NCI-H69 (cell line): ENCODE results near the gene HSPA6.
"Not testable (repeated sequence)": the region's sequence is repeated elsewhere in the genome, so short reads cannot be mapped to it uniquely, and the experiment has no call there.

ENCODE experiments used
- DNase-seq: peaks from one replicate; lab custom pipeline; 2025; lab: John Stamatoyannopoulos, UW

Gene HSPA6

DNA sequence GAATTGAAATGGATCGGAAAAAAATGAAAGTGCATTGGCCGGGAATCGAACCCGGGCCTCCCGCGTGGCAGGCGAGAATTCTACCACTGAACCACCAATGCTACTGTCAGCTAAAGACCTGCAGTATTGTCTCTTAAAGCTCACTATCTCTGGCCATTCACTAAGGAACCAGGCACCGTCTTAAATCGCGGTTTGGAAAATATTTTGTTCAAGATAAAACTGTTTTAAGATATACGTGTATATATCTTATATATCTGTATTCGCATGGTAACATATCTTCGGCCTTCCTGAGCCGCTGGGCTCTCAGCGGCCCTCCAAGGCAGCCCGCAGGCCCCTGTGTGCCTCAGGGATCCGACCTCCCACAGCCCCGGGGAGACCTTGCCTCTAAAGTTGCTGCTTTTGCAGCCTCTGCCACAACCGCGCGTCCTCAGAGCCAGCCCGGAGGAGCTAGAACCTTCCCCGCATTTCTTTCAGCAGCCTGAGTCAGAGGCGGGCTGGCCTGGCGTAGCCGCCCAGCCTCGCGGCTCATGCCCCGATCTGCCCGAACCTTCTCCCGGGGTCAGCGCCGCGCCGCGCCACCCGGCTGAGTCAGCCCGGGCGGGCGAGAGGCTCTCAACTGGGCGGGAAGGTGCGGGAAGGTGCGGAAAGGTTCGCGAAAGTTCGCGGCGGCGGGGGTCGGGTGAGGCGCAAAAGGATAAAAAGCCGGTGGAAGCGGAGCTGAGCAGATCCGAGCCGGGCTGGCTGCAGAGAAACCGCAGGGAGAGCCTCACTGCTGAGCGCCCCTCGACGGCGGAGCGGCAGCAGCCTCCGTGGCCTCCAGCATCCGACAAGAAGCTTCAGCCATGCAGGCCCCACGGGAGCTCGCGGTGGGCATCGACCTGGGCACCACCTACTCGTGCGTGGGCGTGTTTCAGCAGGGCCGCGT lies at the start of gene HSPA6:
TSS of gene HSPA6 (plus strand) at position 724 of the 925 bp plus-strand sequence. CDS start at position 843, 119 bp downstream.
- DNase-seq, result peak; percentile 57

DNA sequence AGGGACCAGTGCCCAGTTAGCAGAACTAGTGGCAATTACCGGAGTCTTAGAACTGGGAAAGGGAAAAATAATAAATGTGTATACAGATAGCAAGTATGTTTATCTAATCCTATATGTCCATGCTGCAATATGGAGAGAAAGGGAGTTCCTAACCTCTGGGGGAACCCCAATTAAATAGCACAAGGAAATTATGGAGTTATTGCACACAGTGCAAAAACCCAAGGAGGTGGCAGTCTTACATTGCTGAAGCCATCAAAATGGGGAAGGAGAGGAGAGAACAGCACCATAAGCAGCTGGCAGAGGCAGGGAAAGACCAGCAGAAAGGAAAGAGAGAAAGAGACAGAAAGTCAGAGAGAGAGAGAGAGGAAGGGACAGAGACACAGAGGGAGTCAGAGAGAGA lies 46.6 kb upstream of the HSPA6 start:
- DNase-seq, result not testable (repeated sequence)

GRCh38 chr1:161478985-161479384 lies 45.4 kb upstream of the HSPA6 start:
- DNase-seq, result no peak

DNA sequence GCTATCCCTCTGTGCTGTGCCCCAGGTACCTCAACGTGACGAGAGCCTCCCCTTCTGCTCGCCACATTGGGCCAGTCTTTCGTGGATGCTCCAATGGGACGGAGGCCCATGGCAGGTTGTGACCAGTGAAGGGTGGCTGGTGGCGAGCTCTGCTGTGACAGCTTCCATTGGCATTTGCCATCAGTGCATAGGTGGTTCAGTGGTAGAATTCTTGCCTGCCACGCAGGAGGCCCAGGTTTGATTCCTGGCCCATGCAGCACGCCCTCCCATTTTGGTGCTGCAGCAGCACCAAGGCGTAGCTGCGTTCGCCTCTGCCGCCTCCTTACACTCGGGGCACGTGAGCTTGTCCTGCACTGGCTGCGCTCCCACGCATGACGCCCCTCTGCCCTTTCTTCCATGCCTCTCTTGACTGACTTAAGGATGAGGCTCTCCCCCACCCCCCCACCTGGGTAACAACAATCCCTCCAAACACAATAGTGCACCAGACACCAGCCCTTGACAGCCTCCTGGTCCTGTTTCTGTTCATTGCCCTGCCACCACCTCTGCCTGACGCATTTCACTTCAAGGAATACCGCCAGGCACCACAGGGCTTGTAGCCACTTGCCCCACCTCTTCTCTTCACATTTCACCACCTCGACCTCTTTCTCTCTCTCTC lies 43.8 kb upstream of the HSPA6 start:
- peak; percentile 34 for DNase-seq

GRCh38 chr1:161481624-161482392 lies 42.5 kb upstream of the HSPA6 start:
- DNase-seq, result no peak

DNA sequence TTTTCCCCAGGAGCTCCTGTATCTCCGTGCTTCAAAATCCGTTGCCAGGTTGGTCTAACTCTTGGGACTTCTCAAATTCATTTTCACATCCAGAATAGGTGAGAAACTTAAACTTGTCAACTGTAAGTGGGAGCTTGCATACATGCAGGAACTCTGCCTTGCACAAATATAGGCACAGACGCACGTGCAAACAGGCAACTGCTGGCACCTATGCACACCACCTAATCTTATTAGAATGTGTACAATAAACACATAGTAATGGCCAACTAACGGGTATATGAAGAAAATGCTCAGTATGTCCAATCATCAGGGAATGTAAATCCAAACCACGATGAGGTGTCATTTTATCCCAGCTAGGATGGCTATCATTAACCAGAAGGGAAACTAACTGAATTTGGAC lies 41.7 kb upstream of the HSPA6 start:
- no peak for DNase-seq

DNA sequence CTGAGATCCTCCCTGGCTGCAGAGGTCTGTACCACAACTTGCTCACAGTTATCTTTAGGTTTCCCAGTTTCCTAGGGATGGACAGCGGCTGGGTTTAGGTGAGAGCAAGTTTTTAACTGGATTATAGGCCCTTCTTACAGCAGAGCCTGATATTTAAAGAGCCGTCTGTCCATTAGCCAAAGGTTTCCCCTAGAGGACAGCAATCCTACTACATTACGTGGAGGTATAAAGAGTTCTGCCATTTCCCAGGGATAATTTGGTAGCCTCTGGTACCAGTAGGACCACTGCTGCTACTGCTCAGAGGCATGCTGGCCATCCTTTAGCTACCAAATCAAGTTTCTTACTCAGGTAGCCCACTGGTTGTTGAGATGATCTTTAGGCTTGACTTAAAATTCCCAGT lies 41.0 kb upstream of the HSPA6 start:
- no peak for DNase-seq

DNA sequence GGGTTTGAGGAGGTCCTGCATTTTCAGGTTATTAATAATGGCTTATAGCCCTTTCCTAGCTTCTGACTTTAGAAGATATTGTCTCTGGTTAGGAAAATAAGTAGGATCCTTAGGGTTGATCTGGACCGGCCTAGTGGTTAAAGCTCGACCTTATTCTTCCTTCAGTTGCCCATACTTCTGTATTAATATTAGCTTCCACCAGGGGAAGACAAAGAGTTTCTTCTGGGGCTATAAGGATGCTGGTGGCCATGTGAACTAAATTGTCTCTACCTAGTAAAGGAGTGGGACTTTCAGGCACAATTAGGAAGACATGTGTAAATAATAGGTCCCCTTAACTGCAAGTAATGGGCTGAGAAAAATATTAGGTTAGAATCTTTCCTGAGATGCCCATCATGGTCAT lies 39.7 kb upstream of the HSPA6 start:
- DNase-seq, result no peak

GRCh38 chr1:161486806-161487741 lies 37.3 kb upstream of the HSPA6 start:
- peak; percentile 44 for DNase-seq

GRCh38 chr1:161491472-161491871 lies 32.9 kb upstream of the HSPA6 start:
- DNase-seq, result no peak

DNA sequence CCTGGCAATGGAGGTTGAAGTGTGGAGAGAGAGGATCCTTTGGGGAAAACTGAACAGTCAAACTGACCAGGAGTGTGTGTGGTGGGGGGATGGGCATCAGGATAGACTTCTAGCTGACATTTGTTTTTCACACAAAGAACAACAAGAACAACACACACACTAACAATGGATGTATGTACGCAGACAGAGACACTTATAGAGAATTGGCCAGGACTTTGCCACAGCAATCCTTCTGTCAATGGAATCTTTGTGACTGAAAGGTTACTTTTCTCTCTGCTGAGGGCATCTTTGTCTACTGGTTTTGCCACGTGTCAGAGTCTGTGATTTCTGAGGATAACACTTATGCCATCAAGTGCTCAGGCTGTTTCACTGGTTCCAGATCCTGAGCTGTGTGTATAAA lies 31.5 kb upstream of the HSPA6 start:
- no peak for DNase-seq

GRCh38 chr1:161494091-161494735 lies 30.1 kb upstream of the HSPA6 start:
- no peak for DNase-seq

- no peak for DNase-seq
Observed at GRCh38 chr1:161495490-161495889, 28.9 kb upstream of the HSPA6 start.

GRCh38 chr1:161497961-161498360 lies 26.4 kb upstream of the HSPA6 start:
- DNase-seq, result no peak

DNA sequence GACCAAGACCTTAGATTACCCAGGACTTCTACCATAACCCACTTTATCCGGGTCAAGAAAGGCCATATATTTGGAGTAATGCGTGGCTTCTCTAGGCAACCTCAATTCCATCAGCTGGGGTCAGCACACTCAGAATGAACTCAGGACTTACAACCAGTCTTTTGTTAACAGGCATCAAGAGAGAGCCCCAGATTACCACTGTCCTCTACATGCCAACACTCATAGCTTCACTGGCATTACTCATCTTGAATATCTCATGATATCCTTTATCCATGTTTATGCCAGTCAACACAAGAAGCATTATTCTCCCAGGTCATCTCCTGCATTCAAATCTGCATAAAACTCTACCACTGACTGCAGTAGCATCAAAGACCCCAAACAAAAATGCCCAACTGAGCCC lies 25.7 kb upstream of the HSPA6 start:
- DNase-seq, result no peak

- DNase-seq, result no peak
Observed at GRCh38 chr1:161499099-161500039, 25.0 kb upstream of the HSPA6 start.

GRCh38 chr1:161501234-161501633 lies 23.1 kb upstream of the HSPA6 start:
- DNase-seq, result no peak

GRCh38 chr1:161502181-161502580 lies 22.2 kb upstream of the HSPA6 start:
- DNase-seq, result peak; percentile 49

DNA sequence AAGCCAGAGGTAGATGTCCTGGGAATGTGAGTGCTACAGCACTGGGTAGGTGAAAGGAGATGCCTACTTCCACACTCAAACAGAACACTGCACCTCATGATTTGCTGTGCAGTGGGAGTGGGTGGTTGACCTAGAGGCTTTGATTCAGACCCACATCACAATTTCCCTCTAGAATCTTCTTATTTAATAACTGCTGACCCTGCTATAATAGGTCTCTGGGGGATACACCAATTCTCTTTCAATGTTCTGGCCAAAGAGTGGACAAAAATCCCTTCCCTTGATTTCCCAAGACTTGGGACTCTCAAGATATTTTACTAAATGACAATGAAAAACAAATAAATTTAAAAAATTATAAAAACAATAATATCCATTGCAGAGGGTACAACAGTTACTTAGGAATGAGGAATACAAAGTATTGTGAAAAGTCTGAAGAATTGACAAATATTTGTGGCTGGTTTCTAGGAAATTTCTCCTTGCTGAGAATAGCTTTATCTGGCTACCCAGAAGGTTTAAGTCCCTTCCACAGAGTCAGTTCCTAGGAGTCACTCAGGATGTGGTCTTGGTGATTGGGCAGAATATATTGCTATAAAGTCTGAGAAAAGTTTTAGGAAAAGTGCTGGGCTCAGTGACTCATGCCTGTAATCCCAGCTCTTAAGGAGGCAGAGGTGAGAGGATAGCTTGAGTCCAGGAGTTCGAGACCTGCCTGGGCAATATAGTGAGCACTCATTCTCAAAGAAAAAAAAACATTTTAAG lies 21.5 kb upstream of the HSPA6 start:
- DNase-seq, result no peak
